Activated naive CD4-positive, alpha-beta T cell treated with anti-CD3 and anti-CD28 coated beads, Interleukin-2, amount 50 U/mL, for 16 hours (primary cell): Measurements from ENCODE around the gene CAMK1D.
A peak's percentile ranks its signal among the peaks of the same experiment; 100 is the strongest.
"Not testable (repeated sequence)": the region's sequence is repeated elsewhere in the genome, so short reads cannot be mapped to it uniquely, and the experiment has no call there.

Source experiments
- DNase-seq: peaks from one replicate; pipeline ENCODE4 v3.0.0-alpha.2; 2020

Gene CAMK1D

GRCh38 chr10:12470719-12471118 is 121.4 kb downstream of the CAMK1D start:
- no peak for DNase-seq

GRCh38 chr10:12471135-12471534 is 121.8 kb downstream of the CAMK1D start:
- DNase-seq = no peak

GRCh38 chr10:12473491-12473890 is 124.1 kb downstream of the CAMK1D start:
- DNase-seq = no peak

- DNase-seq = no peak
Observed at GRCh38 chr10:12474727-12475412, 125.5 kb downstream of the CAMK1D start.

GRCh38 chr10:12476656-12477055 is 127.3 kb downstream of the CAMK1D start:
- no peak for DNase-seq

- no peak for DNase-seq
Observed at GRCh38 chr10:12479437-12479844, 130.1 kb downstream of the CAMK1D start.

GRCh38 chr10:12479924-12480323 is 130.6 kb downstream of the CAMK1D start:
- no peak for DNase-seq

- DNase-seq = no peak
Observed at GRCh38 chr10:12480440-12480839, 131.1 kb downstream of the CAMK1D start.

- DNase-seq = no peak
Observed at GRCh38 chr10:12481924-12482323, 132.6 kb downstream of the CAMK1D start.

GRCh38 chr10:12482587-12482986 is 133.2 kb downstream of the CAMK1D start:
- no peak for DNase-seq

- DNase-seq = no peak
Observed at GRCh38 chr10:12484002-12484918, 134.9 kb downstream of the CAMK1D start.

- DNase-seq = peak; percentile 33
Observed at GRCh38 chr10:12484941-12485805, 135.8 kb downstream of the CAMK1D start.

GRCh38 chr10:12487366-12487765 is 138.0 kb downstream of the CAMK1D start:
- no peak for DNase-seq

- no peak for DNase-seq
Observed at GRCh38 chr10:12488626-12489025, 139.3 kb downstream of the CAMK1D start.

GRCh38 chr10:12489357-12489756 is 140.0 kb downstream of the CAMK1D start:
- no peak for DNase-seq

- no peak for DNase-seq
Observed at GRCh38 chr10:12489806-12490205, 140.5 kb downstream of the CAMK1D start.

- no peak for DNase-seq
Observed at GRCh38 chr10:12490963-12491362, 141.6 kb downstream of the CAMK1D start.

GRCh38 chr10:12491491-12491890 is 142.1 kb downstream of the CAMK1D start:
- DNase-seq = no peak

GRCh38 chr10:12492016-12492415 is 142.7 kb downstream of the CAMK1D start:
- no peak for DNase-seq

- DNase-seq = not testable (repeated sequence)
Observed at GRCh38 chr10:12497046-12497445, 147.7 kb downstream of the CAMK1D start.

- DNase-seq = no peak
Observed at GRCh38 chr10:12499076-12499986, 150.0 kb downstream of the CAMK1D start.
